ENCODE results near the gene CASP9.

Gene CASP9

DNA sequence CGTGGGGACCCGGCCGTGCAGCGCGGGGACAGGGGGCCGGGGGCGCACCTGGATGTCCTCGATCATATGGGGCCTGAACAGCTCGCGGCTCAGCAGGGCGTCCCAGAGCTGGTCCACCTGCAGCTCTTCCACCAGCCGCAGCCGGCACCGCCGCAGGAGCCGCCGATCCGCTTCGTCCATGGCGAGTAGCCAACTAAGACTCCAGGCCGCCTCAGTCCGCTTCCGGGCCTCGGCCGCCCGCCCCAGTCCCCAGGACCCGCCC is at the start of gene CASP9:
CASP9 (minus strand) TSS at position 195 of the 262 bp plus-strand sequence; CDS start at position 180, 15 bp downstream.
- DNase-seq, result no peak

DNA sequence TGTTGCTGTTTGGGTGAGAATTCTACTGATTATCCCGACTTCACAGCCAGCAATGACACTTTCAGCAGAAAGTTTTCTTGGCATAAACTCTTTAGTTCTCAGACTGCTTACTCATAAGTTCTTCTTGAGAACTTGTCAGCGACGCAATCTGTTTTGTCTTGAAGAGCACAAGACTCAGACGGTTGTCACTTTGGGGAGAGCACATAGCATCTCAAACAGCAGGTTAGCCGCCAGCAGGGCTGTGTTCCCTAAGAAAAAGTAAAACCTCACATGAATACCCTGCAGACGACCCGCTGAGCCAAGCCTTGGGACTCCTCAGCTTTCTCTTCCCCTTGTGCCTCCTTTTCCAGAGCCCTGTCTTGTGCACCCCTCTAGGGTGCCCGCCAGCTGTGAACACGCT is 49.5 kb upstream of the CASP9 start:
- DNase-seq, result no peak

DNA sequence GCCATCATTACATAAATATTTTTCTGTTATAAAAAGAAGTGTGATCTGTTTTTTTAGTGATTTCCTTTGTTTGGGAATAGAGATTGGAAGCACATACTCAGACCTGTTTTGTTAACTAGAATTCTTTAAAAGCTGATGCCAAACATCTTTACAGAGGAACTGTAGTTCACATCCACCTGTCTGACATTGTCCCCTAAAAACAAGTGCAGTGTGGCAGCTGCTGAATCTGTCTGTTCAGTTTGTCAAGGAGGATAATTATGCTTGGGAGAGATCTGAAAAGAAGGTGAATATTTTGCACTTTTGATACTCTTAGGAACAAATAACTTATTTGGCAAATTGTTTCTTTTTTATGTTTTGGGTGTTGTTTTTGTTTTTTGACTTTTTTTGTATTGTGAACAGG is 47.3 kb upstream of the CASP9 start:
- no peak for DNase-seq

- no peak for DNase-seq
These were observed 46.8 kb upstream of the CASP9 start for GRCh38 chr1:15570861-15571260.

GRCh38 chr1:15568387-15569073 is 44.5 kb upstream of the CASP9 start:
- DNase-seq, result no peak

DNA sequence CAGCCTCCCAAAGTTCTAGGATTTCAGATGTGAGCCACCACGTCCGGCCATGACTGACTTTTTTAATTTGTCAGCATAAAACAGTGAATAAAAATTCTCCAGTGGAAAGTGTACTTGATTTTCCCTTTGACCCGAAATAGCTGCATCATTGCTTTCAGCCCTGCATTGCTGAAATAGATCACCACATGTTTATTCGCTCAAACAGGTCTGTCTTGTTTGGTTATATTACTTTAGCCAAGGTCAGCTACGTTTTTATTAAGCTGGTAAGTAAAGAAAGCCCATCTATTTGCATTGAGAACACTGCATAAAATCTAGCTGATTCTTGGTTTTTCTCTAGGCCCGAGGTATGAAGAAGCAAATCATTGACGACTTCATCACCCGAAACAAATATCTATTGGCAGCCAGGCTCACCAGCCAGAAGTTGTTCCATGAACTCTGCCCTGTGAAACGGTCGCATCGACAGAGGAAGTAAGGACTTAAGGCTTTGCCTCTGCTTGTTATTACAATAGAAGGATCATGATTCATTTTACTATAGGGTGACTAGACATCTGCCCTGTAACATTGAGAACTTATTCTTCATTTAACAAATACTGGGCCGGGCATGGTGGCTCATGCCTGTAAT is 35.3 kb upstream of the CASP9 start:
- DNase-seq, result no peak

DNA sequence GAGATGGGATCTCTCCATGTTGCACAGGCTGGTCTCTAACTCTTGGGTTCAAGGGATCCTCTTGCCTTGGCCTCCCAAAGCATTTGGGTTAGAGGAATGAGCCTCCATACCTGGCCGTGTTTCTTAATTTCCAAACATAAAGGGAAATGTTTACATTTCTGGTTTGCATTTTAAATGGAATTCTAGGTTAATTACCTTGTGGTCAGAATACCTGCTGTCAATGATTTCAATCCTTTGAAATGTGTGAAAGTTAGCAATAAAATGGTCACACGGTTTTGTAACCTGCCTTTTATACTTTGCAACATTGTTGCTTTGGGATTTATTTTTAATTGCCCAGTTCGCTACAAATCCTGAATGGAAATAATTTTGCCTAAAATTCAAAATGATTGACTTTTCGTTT is 34.5 kb upstream of the CASP9 start:
- no peak for DNase-seq

DNA sequence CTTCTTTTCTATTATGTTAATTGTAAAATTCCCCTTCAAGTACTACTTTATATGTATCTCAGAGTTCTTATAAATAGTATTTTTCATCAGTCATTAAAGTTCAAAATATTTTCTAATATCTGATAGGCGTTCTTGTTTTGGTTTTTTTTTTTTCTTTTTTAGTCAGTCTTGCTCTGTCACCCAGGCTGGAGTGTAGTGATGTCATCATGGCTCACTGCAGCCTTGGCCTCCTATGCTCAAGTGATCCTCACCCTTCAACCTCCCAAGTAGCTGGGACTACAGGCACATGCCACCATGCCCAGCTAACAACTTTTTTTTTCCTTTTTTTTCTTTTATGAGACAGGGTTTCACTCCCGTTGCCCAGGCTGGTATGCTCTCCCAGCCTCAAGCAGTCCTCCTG is 33.6 kb upstream of the CASP9 start:
- DNase-seq, result no peak

DNA sequence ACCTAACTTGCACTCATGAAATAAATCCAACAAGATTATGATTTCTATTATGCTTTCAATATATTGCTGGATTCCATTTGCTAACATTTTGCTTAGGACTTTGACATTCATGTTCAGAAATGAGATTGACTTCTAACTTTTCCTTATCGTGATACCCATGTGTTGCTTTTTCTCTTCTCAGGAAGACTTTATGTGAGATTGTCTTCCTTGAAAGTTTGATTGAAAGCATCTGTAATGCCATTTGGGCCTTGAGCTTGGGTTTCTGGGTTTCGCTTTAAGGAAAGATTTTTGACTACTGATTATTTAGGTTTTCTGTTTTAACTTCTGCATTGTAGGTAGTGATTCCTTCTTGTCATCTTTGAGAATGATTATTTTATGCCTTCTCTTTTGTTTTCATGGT is 33.0 kb upstream of the CASP9 start:
- DNase-seq, result no peak

GRCh38 chr1:15550573-15550972 is 26.6 kb upstream of the CASP9 start:
- no peak for DNase-seq

- DNase-seq, result no peak
These were observed 22.6 kb upstream of the CASP9 start for GRCh38 chr1:15546641-15547040.

- no peak for DNase-seq
These were observed 19.9 kb upstream of the CASP9 start for GRCh38 chr1:15543589-15544568.

- no peak for DNase-seq
These were observed 19.2 kb upstream of the CASP9 start for GRCh38 chr1:15543251-15543588.

GRCh38 chr1:15542388-15543250 is 18.6 kb upstream of the CASP9 start:
- DNase-seq, result no peak

GRCh38 chr1:15541231-15541792 is 17.3 kb upstream of the CASP9 start:
- no peak for DNase-seq

DNA sequence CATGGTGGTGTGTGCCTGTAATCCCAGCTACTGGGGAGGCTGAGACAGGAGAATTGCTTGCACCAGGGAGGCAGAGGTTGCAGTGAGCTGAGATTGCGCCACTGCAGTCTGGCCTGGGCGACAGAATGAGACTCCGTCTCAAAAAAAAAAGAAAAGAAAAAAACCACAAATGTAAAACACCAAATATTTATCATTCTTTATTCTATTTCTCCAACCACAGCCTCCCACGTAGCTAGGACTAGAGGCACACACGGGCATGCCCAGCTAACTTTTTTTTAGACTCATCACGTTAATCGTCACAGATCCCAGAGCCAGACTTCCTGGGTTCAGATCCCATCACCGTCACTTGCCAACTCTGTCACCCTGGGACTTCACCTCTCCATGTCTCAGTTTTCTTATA is 16.2 kb upstream of the CASP9 start:
- DNase-seq, result no peak

DNA sequence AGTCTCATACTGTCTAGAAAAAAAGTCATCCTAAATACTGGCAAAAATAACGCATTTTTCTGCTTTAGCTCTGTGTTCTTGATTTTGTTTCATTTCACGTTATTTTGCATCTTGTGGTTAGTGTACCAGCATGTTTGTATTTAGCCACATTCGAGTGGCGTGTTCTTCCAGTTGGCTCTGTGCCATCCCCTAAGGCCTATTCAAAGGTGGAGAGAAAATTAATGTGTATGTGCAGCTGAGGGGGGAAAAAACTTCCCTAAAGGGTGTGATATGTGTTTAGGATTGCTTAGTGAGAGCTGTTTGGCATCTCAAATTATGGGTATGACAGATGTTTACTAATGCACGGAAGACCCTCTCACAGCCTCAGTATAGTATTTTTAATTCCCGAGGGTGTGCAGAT is 14.8 kb upstream of the CASP9 start:
- DNase-seq, result no peak

DNA sequence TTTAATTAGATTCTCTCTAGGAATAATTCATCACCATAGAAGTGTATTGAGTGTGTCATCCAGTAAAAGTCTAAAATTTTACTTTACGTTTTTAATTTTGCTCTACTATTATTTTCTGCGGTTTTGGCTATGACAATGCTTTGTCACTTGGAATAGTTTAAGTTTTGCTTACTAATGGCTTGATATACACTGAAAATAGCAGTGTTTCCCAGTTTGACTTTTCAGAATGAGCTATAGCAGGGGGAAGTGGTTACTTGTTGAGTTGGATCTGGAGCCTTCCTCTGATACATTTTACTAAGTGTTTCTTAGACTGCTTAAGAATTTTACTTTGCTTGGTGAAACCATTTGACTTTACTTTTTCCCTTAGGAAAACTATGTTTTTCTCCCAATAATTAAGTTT is 7.7 kb upstream of the CASP9 start:
- DNase-seq, result no peak

DNA sequence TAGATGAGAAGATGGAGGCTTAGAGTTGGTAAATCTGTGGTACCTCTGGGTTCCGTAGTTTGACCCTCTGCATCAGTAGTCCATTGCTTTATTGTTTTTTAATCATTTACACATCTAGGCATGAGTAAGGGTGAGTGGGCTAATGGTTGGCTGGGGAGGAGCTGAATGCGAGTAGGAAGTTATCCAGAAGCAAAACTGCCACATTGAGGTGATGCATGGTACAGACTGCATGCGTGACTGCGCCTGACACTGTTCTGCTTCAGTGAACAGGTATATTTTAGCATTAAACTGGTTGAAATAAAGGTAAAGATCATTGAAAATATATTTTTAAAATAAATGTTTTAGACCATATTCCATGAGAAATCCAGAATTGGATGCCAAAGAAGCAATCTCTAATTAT is 7.0 kb upstream of the CASP9 start:
- DNase-seq, result no peak

- DNase-seq, result peak; percentile 99
These were observed 2.7 kb upstream of the CASP9 start, which contains the start of gene DNAJC16 for GRCh38 chr1:15526490-15527339. Gene DNAJC16, plus strand, starts transcription at chr1:15526848. Its CDS starts 2,258 bp downstream, at chr1:15529106.

DNA sequence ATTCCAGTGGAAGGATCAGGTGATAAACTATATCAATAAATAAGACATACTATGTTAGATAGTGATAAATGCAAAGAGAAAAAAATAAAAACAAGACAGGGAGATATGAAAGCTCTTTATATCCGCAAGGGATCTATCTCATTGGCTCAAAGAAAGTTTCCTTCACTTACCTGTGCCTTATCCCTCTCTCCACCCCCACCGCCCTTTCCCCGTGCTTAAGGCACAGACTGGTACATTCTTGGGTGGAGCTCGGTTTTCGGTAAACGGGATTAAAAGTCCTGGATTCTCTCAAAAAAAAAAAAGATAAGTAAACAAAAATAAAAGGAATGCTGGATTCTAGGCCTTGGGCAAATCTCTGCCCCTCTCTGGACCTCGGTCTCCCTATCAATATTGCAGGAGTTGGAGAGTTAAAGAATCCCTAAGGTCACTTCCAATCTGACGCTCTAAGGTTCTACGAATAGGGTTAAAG is 2.0 kb upstream of the CASP9 start:
- DNase-seq, result no peak

Measured in GDM1 (cell line).